NCI-H345 treated with DMSO at 0.1 percent for 48 hours (cell line): ENCODE results near the gene SBF2.

Experiments
- DNase-seq: peaks from one replicate; lab custom pipeline; 2025; ENCODE audit not compliant: unreplicated experiment; lab: John Stamatoyannopoulos, UW

Gene SBF2

DNA sequence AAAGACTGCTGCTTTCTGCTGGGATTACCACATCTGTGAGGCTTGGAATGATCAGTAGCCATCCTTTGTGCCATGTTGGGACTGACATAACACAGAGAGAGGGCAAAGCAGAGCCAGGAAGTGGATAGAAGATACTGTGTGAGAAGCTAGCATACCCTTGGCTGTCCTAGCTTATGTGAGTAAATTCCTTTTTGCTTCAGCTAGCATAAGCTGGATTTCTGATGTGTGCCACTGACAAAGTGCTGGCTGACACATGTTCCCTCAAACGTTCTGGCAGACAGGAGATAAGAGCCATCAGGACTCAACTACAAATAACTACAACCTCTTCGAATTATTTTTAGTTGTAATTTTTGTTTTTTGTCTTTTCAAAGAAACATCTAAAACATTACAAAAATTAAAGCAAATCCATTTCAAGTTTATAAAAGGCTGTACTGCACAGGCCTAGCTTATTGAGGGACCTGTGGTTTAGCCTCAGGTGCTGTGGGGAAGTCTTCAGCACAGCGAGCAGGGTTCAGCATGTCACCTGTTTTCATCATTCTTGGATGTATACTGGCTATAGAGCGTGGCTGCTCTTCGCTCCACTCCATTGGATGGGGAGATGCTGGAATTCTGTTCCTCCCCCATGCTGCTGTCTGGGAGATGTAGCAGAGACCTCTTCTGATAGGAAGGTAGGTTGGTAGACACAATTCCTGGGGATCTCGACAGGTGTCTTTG lies 509.3 kb downstream of the SBF2 start:
- no peak for DNase-seq

DNA sequence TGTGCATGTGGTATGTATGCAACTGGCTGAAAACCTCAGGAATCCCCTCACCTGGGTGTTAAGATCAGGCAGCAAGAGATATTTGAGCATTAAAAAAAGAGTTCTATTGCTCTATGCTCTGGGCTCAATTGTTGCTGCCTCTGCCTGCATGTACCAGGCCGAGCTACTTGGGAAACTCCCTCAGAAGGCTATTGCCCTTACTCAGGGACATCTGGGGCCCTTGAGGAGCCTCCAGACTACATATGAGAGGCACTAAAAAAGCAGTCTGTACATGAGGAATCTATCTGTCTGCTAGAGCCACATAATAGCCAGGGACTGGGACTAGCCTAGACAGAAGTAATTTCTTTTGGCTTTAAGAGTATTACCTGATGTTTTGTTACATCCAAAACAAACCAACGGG lies 510.0 kb downstream of the SBF2 start:
- no peak for DNase-seq

DNA sequence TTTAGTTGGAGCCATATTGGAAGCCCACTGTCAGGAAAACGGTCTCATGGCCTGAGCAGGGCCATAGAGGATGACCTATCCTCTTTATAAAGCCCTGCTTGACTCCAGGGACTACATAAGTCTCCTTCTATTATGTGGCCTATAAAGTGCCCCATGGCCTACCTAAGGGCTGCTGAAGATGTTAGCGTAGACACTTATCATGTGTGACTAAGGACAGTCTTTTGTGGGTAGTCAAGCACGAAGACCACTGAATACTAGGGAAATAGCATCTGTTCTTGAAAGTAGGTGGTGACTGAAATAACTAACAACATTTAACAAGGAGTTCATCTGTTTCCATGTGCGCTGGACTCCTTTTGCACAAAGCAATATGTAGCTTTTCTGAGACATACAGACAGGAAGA lies 513.1 kb downstream of the SBF2 start:
- DNase-seq: no peak

DNA sequence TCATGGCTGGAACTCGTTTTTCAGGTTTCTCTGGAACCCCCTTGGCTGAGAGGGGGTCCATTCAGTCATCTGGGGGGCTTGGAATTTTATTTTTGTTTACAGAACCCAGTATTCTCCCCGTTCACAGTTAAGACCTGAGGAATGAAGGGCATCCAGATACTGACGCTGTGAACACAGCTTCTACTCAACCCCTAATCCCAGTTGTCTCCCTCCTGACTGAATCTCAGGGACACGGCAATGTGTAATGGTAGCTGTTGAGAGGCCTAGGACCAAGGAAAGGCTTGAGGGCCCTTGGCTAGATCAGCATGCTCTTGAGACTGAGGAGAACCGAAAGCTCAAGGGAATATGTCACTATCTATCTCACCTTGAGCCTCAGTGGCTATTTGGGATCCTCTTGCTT lies 516.5 kb downstream of the SBF2 start:
- no peak for DNase-seq

DNA sequence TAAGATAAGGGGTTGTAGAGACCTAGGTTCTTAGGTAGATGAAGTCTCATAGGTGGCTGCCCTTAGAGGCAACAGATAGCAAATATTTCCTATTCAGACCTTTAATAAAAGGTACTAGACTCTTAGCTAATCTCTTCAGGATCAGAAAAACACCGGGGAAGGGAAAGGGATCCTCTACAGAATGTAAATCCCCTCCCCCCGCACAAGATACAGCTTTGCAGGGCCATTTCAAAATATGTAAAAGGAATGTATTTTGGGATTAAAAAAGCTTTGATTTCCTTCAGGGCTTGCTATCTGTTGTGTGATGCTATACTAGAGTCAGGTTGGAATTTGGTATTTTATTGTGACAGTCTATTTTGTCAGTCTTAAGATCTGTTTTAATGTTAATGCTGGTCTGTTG lies 517.0 kb downstream of the SBF2 start:
- no peak for DNase-seq

DNA sequence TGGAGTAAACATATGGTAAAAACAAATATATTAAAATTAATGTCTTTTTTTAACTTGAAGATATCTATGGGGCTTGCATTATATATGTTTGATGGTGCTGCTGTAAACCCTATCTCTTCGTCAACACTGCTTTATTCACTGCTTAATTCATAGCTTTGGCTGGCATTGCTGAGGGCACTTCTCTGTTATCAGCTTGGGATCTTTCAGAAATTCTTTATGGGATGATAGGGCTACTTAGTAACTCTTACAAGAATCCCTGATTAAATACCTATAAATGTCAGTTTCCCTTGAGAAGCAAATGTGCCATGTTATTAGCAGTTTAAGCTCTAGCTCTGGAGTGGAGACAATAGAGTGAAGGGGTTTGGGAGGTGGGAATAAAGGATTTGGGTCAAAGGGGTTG lies 517.8 kb downstream of the SBF2 start:
- DNase-seq: no peak

DNA sequence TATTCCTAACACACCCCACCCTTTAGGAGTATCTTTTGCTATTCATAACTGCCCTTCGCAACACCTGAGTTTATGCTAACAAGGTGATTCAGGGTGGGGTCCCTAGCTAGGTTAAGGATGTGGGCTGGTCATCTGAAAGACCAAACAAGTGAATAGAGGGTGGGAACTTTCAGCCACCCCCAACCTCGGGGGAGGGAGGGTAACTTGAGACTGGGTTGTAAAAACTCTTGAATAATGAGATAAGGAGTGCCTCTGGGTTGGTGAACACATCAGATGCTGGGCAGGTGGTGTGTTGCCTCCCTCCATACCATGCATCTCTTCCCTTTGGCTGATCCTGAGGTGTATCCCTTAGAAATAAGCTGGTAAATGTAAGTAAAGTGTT lies 518.6 kb downstream of the SBF2 start:
- DNase-seq: no peak

DNA sequence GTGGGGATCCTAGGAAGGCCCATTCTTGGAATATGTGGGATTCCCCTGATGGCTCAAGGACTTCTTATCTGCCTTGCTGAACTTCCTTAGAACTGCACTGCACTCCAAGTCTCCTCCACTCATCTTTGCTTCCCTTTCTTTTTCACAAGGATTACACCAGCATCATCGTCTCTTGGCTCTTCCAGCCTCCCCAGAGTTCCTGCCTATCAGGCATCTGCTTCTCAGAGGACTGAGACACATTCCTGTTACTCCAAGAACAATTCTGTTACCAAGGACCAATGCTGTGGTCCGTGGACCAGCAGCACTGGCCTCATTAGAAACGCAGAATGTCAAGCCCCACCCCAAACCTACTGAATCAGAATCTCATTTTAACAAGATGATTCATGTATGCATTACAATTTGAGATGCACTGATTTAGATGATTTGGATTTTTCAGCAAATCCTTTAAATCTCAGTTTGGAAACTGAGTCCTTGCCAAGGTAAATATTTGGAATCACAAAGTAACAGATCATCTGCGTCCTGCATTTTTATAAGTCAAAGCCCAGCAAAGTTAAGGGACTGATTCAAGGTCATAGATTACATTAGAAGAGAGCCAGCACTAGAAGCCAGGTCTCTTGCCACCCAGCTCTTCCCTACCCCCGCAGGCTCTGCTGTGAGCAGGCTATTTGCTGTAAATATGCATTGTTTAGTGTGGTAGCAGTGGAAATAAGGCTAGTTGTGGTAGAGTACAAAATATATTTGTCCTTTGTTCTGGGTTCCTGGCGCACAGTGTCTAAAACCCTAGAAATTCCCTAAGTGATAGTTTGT lies 519.2 kb downstream of the SBF2 start:
- DNase-seq: no peak

DNA sequence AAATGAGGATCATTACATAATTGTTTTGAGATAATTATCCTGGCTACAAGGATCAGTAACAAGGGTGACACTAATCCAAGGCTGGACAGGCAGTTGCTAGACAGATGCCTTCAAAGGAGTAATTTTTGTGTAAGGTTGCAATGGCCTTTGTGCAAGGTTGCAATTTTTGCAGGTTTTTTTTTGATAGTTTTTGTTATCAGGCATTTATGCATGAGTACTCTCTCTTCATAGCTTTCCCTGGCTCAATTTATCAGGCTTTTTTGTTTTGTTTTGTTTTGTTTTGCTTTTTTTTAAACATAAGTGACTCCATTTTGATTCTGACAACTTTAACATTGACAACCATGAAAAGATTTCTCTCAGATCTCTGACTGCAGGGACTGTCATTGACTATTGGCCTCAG lies 519.9 kb downstream of the SBF2 start:
- no peak for DNase-seq

DNA sequence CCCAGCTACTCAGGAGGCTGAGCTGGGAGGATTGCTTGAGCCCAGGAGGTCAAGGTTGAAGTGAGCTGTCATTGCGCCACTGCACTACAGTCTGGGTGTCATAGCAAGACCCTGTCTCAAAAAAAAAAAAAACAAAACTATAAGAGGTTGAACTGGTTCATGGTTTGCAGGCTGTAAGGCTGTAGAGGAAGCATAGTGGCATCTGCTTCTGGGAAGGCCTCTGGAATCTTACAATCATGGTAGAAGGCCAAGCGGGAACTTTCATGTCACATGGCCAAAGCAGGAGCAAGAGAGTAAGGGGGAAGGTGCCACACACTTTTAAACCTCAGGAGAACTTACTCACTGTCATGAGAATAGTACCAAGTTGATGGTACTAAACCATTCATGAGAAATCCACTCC lies 520.5 kb downstream of the SBF2 start:
- no peak for DNase-seq

DNA sequence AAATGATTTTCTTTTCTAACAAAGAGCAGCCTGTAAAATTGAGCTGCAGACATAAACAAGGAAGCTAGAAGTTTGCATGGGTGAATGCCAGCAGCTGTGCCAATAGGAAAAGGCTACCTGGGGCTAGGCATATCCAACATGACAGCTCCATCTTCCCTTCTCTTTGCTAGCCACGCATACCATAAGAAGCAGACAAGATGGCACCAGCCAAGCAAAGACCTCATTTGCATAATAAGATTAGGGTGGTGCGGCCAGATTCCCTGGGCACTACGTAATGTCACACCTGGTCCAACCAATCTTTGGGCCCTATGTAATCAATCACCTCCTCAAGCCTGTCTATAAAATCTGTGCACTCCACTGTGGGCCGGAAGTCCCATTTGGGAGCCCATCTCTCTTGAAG lies 521.8 kb downstream of the SBF2 start:
- no peak for DNase-seq

DNA sequence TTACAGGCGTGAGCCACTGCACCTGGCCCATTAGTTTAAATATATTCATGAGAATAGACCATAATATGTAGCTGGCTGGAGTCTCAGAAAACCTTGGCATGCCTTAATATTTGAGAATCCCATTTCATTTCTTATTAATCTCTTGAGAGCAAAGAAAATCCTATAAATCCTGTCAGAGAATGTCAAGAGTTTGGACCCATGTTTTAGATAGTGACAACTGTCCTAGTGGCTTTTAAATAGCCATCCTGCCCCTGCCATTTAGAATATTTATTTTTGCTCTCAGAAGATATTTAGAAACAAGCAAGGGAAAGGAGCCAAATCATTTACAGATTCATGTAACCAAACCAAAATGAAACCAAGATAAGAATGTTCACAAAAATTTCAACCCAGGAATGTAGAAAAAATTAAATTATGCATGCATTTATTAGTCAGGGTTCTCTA lies 522.9 kb downstream of the SBF2 start:
- DNase-seq: no peak

DNA sequence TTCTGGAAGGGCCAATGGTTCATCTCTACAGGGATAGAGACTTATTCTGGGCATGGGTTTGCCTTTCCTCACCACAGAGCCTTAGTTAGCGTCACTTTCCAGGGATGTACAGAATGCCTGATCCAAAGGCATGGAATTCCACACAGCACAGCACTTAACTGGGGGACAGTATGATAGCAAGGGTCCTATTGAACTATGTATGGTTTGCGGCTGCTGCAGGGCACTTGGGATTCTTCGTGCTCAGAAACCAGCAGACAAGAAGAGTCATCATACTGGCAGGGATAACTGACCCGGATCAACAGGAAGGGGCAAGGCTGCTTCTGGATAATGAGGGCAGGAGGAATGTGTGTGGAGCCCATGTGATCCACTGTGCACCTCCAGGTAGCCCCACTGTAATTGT lies 524.4 kb downstream of the SBF2 start:
- no peak for DNase-seq

DNA sequence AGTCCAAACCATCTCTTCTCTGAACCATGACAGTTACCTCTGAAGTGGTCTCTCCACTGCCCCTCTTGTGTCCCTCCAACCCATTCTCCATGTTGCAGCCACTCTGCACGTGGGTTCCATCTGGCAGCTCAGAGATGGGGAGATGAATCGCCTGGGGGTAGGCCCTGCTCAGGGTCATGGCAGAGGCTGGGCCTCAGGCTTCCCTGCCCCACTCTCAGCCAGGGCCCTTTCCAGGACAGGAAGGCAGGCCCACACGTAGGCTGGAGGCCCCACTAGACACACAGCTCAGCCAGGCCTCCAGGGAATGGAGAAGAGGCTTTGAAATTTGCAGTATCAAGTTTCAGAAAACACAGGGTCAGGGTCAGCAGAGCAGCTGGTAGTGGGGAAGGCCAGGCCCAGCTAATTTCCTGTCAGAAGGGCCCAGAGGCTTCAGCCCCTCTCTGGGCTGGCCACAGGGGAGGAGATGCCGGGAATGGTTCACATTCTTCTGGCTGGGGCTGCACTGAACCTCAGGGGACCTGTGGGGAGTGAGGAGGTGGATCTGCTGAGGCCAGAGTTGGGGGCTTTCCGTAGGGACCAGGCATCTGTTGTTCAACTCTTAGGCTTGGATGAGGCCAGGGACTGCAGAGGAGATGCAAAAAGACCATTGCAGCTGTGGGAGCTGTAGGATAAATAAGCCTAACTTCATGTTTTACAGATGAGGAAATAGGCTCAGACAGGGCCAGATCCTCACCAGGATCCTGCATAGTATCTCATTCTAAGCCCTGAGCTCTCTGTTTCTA lies 528.5 kb downstream of the SBF2 start:
- no peak for DNase-seq

DNA sequence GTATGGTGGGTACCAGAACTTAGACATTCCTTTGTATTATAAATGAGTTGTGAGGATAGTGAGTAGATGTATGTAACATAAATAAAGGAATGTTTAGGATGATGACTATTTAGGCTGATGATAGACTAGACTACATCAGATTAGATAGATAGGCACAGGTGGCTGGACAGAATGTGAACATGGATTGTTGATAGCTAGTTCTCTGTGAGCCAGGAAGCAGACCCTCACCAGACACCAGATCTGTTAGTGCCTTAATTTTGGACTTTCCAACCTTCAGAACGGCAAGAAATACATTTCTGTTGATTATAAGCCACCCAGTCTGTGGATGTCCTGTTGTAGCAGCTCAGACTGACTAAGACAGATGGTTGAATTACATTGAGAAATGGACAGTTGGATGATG lies 530.7 kb downstream of the SBF2 start:
- no peak for DNase-seq

DNA sequence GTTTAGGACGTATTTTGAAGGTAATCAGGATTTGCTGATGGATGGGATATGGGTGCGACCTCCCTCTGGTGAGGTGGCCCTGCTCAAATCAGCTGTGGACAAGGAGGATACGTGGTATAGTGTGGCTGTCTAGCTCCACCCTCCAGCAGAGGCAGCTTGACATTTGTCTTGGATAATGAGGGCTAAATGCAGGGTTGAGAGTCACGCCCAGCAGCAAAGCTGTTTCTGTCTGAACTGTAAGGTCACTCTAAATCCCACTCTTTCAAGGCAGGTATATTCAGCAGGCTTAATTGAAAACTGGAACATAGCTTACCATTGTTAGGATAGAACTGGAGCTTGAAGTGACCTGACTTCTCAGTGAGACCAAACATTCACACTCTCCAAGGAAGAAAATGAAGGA lies 531.5 kb downstream of the SBF2 start:
- DNase-seq: no peak

DNA sequence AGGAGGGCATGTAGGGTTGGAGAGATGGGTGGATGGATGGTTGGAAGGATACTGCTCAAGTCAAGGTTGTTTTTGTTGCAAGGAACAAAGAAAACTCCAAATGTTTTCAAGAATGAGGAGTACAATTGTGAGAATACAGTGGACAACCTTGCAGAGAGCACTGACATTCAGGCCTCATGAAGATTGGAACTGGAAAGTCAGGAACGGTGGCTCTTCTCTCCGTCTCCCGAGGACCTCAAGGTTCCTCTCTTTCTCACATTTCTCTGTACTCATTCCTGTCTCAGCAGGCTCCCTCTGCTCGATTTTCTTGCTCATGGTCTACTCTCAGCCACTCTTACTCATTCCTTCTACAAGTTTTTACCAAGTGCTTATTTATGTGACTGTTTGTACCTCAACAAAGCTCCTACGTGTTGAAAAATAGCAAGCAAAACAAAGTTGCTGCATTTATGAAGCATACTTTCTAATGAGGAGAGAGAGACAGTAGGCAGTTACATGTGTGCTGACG lies 532.5 kb downstream of the SBF2 start:
- DNase-seq: no peak

DNA sequence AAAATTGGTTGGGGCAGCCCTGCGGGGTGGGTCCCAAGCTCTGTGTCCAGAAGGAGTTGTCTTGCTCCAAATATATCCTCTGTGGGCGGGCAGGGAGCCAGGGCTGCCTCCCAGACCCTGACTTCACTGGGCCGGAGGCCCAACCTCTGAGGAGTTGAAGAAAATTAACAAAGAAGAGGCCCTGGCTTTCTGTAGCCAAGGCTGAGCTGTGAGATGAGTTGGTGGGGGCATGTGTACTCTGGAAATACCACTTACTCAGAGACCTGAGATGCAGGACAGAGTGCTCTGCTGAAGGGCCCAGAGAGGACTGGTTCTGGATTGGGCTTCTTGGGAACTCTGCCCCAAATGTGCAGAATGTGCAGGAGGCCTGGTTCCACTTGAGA lies 533.8 kb downstream of the SBF2 start:
- DNase-seq: no peak

DNA sequence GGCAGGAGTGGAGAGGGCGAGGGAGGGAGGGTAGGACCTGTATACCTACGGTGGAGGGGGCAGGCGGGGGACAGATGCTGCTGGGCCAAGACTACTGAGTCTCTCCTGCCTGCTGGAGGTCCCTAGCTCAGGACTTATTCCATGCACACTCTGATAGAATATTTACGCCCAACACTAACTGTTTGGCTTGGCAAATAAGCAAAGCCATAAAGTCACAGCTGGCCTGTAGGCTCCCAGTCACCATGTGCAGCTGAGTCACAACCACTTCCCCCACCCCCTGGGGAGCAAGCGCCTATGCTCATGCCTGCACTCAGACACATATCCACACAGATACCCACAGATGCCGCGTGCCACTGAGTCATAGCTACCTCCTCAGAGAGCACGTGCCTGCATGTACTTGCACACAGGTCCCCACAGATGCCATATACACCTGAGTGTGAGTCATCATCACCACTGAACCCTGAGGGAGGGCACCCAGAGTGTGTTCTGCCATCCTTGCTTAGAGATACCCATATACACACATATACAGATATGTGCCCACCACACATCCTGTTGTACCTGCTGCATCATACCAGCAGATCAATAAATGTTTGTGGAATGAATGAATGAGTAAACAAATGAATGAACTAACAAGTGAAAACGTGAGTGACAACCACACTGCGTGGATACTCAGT lies 534.4 kb downstream of the SBF2 start:
- DNase-seq: peak; percentile 14

DNA sequence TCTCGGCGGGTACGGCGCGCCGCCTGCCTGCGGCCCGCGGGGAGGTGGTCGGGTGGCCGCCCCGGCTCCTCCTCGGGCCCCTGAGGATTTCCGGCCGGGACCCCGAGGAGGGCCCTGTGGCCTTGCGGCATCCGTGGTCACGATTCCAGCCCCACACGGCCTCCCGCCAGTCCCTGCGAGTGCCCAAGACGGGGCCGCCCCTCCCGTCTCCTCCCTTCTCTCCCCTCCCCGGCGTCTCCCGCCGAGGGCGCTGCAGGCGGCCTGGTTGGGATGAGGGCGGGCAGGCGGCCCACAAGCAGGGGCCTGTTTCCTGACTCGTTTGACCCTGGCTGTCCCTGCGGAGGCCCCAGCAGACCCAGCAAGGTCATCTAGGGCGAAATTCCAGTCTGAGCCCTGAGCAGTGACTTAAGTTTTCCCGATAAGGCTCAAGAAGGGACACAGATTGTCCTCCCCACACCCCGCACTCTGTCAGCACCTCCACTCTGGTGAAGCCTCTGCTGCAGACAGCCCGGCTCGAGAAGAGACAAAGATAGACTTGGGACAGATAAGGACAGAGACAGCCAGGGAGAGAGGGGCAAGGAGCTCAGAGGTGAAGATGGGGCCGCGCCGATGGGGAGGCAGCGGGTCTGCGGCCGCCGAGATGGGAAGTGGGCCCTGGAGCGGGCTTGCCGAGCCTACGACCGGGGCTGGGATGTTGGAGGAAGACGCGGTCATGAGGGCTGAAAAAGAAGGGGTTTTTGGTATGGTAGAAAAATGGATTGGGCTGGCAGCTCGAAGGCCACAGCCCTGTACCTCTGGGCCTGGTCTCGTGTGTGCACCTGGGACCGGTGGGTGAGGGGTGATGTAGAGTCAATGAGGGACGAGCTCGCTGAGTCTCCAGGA lies 535.1 kb downstream of the SBF2 start:
- peak; percentile 44 for DNase-seq
